Activated gamma-delta T cell treated with anti-CD3 and anti-CD28 coated beads, Interleukin-2, amount 50 U/mL, for 16 hours (primary cell): ENCODE measurements around the gene PRSS38.

Experiments used
- DNase-seq: peaks from one replicate; pipeline ENCODE4 v3.0.0-alpha.2; 2020; ENCODE audit warnings: low read depth

The PRSS38 gene

GRCh38 chr1:227886503-227886961 is 71.1 kb downstream of the PRSS38 start:
- no peak for DNase-seq

GRCh38 chr1:227886993-227887696 is 71.7 kb downstream of the PRSS38 start:
- DNase-seq, result no peak

GRCh38 chr1:227887697-227888403 is 72.4 kb downstream of the PRSS38 start:
- DNase-seq, result no peak

GRCh38 chr1:227888404-227889046 is 73.0 kb downstream of the PRSS38 start:
- no peak for DNase-seq

- DNase-seq, result no peak
Measured at GRCh38 chr1:227889047-227889862, 73.8 kb downstream of the PRSS38 start.

- DNase-seq, result no peak
Measured at GRCh38 chr1:227889863-227890405, 74.5 kb downstream of the PRSS38 start.

- no peak for DNase-seq
Measured at GRCh38 chr1:227890451-227891222, 75.2 kb downstream of the PRSS38 start.

- DNase-seq, result no peak
Measured at GRCh38 chr1:227891223-227891954, 75.9 kb downstream of the PRSS38 start.

- no peak for DNase-seq
Measured at GRCh38 chr1:227891955-227892488, 76.5 kb downstream of the PRSS38 start.

- DNase-seq, result no peak
Measured at GRCh38 chr1:227892489-227893299, 77.2 kb downstream of the PRSS38 start.

GRCh38 chr1:227893300-227893948 is 77.9 kb downstream of the PRSS38 start:
- no peak for DNase-seq

GRCh38 chr1:227893949-227894721 is 78.7 kb downstream of the PRSS38 start:
- DNase-seq, result no peak

GRCh38 chr1:227894831-227895451 is 79.5 kb downstream of the PRSS38 start:
- no peak for DNase-seq
